GM12878 (cell line): ENCODE data around the gene RIMS3. TPM values are rescaled to one million over a fixed set of nuclear protein-coding genes. Genes with fewer than 3 reads are reported as not detected.

Source experiments
- ATAC-seq: fragments of 200-7000 bp; cut with Tn5 transposase; 3 replicates; pipeline ENCODE4 v1.9.1; 2020; ENCODE audit warnings: mild to moderate bottlenecking, moderate library complexity
- BruUV-seq: library from RNA; stranded (reverse); fragments of 400-500 nt; replicated peaks from 2 replicates; lab custom pipeline; 2021; lab: Mats Ljungman, UMichigan
- CTCF ChIA-PET: fragments of 300-600 bp; sonication (Branson Sonifier 250); formaldehyde crosslinking; extraction: SDS; loops from one replicate; lab custom pipeline; 2021; ENCODE audit warnings: inconsistent platforms; lab: Yijun Ruan, JAX
- POLR2A ChIA-PET: fragments of 350-600 bp; formaldehyde crosslinking; extraction: SDS; loops from one replicate; lab custom pipeline; 2021; ENCODE audit warnings: inconsistent platforms; lab: Charles Lee
- RAD21 ChIA-PET: fragments of 300-600 bp; sonication (Branson Sonifier 250); formaldehyde crosslinking; loops from one replicate; lab custom pipeline; 2023; ENCODE audit warnings: antibody characterized with exemption; ENCODE audit not compliant: unreplicated experiment; lab: Charles Lee
- SMC1A ChIA-PET: fragments of 300-600 bp; sonication (Branson Sonifier 250); formaldehyde crosslinking; loops from one replicate; lab custom pipeline; 2023; ENCODE audit not compliant: unreplicated experiment, uncharacterized antibody; lab: Charles Lee
- DNase-seq: peaks from one replicate; pipeline ENCODE4 v3.0.0-alpha.2; 2011; ENCODE audit warnings: low read depth, low spot score
- FAIRE-seq: peaks from 3 replicates; lab custom pipeline; 2011; peaks lifted over from hg19 to GRCh38; lab: Jason Lieb, UNC
- H2AFZ ChIP-seq: 2 replicates; pipeline ENCODE4 v1.6.0; 2011; ENCODE audit warnings: low read depth, low read length, control low read depth; ENCODE audit not compliant: control insufficient read depth
- H3K27ac ChIP-seq: 2 replicates; pipeline ENCODE4 v1.5.1; 2011; ENCODE audit warnings: control low read depth; ENCODE audit not compliant: control insufficient read depth, insufficient read depth
- H3K27me3 ChIP-seq, 2 experiments: replicated peaks in 1 of 2; 2 replicates each; pipeline versions ENCODE4 v1.6.0 to v1.6.1; 2011; ENCODE audit warnings: low read length in 1 of 2; ENCODE audit not compliant: control insufficient read depth in 2 of 2, insufficient read depth in 2 of 2
- H3K36me3 ChIP-seq, 2 experiments: 2 replicates each; pipeline ENCODE4 v1.5.1; 2011; ENCODE audit warnings: low read length in 1 of 2; ENCODE audit not compliant: control insufficient read depth in 2 of 2, insufficient read depth in 2 of 2
- H3K4me1 ChIP-seq: 2 replicates; pipeline ENCODE4 v1.6.1; 2011; ENCODE audit warnings: mild to moderate bottlenecking, low read length, moderate library complexity, mixed read lengths; ENCODE audit not compliant: control insufficient read depth, insufficient read depth
- H3K4me2 ChIP-seq: 2 replicates; pipeline ENCODE4 v1.6.0; 2011; ENCODE audit warnings: control low read depth; ENCODE audit not compliant: control insufficient read depth, insufficient read depth
- H3K4me3 ChIP-seq: fragments of 200-600 bp; sonication (generic); 2 replicates; pipeline ENCODE4 v1.5.1; 2016
- H3K79me2 ChIP-seq: 2 replicates; pipeline ENCODE4 v1.6.0; 2011; ENCODE audit warnings: low read length; ENCODE audit not compliant: control insufficient read depth, insufficient read depth
- H3K9ac ChIP-seq: 2 replicates; pipeline ENCODE4 v1.8.0; 2011; ENCODE audit warnings: low read length, control low read depth, mixed read lengths; ENCODE audit not compliant: control insufficient read depth, insufficient read depth
- H3K9me3 ChIP-seq: replicated peaks from 3 replicates; pipeline ENCODE4 v1.5.1; 2011; ENCODE audit warnings: mild to moderate bottlenecking, low read length; ENCODE audit not compliant: control insufficient read depth, insufficient read depth
- H4K20me1 ChIP-seq: 2 replicates; pipeline ENCODE4 v1.6.0; 2011; ENCODE audit not compliant: control insufficient read depth, insufficient read depth
- EP300 ChIP-seq, 2 experiments: fragments of 150-350 bp in 1 of 2; IDR thresholded peaks; 2 replicates each; pipeline ENCODE4 v1.6.1; 2011 to 2012; ENCODE audit warnings: low read depth in 2 of 2, low read length in 2 of 2, borderline replicate concordance in 1 of 2, improper control_type of control experiment in 1 of 2, inconsistent platforms in 1 of 2; ENCODE audit not compliant: control insufficient read depth in 1 of 2
- ESRRA ChIP-seq: IDR thresholded peaks from 2 replicates; pipeline ENCODE4 v1.6.1; 2012; ENCODE audit warnings: mild to moderate bottlenecking, low read length, improper control_type of control experiment
- JUNB ChIP-seq: IDR thresholded peaks from 2 replicates; pipeline ENCODE4 v1.6.1; 2016; ENCODE audit warnings: antibody characterized with exemption, mild to moderate bottlenecking
- PML ChIP-seq: IDR thresholded peaks from 2 replicates; pipeline ENCODE4 v1.6.1; 2012; ENCODE audit warnings: low read length, inconsistent platforms
- POLR2A ChIP-seq: IDR thresholded peaks from 2 replicates; pipeline ENCODE4 v1.6.1; 2011; ENCODE audit warnings: low read depth, mild to moderate bottlenecking, low read length
- RUNX3 ChIP-seq: IDR thresholded peaks from 2 replicates; pipeline ENCODE4 v1.6.1; 2012; ENCODE audit warnings: low read length, inconsistent platforms
- SKIL ChIP-seq: fragments of 450-650 bp; IDR thresholded peaks from 2 replicates; pipeline ENCODE4 v1.6.1; 2017; ENCODE audit warnings: mild to moderate bottlenecking, low read depth, inconsistent platforms; ENCODE audit not compliant: poor library complexity, severe bottlenecking
- ZNF384 ChIP-seq: IDR thresholded peaks from 2 replicates; pipeline ENCODE4 v1.6.1; 2012; ENCODE audit warnings: low read depth, mild to moderate bottlenecking, low read length, improper control_type of control experiment, borderline replicate concordance
- WGBS: methylation state at CpG from one replicate; pipeline ENCODE4 v1.1.6; 2016; ENCODE audit warnings: low lambda C conversion rate; ENCODE audit not compliant: insufficient replicate concordance, insufficient coverage; ENCODE audit errors: missing lambda C conversion rate; 5-methylcytosine and 5-hydroxymethylcytosine counted together
- in situ Hi-C: fragments of 300-500 bp; cut with MboI; formaldehyde crosslinking; loops from 9 replicates; pipeline ENCODE4 v1.14.3; 2018; ENCODE audit warnings: mixed read lengths
- intact Hi-C: fragments of 100-400 bp; cut with micrococcal nuclease; formaldehyde crosslinking; loops from one replicate; pipeline ENCODE4 v1.14.2; 2022; ENCODE audit not compliant: unreplicated experiment
- polyA plus RNA-seq, 11 experiments: library from polyadenylated mRNA; depleted of rRNA in 4 of 11; unstranded in 6 of 11; stranded (reverse) in 5 of 11; fragments of >200 nt; fragmentation: Nextera tagmentation in 4 of 11; fragmentation: Illumina TruSeq in 1 of 11; extraction: Ambion mirVana in 4 of 11; extraction: Trizol in 1 of 11; gene quantifications; 1 replicate in 1 of 11; 2 replicates in 10 of 11; pipeline versions ENCODE4 v1.2.1 to v1.2.3, GENCODE V29; 2011 to 2016; ENCODE audit warnings: inconsistent platforms in 2 of 11, missing spikeins in 2 of 11, low read depth in 1 of 11
- total RNA-seq, 4 experiments: library from RNA; depleted of rRNA in 3 of 4; stranded (reverse); fragments of >200 nt in 3 of 4; fragmentation: Illumina TruSeq in 1 of 4; extraction: Trizol in 1 of 4; gene quantifications; 2 replicates each; pipeline versions ENCODE4 v1.2.1 to v1.2.3, GENCODE V29; 2013 to 2021

Gene RIMS3
- total and polyA plus RNA-seq, 10 of the 15 experiments (the other 5 are each of a cell fraction or from before 2014, with no cell fraction given), result 0.02 to 4.7 (median 0.39) TPM

GRCh38 chr1:40696294-40696693 lies 30.8 kb upstream of the RIMS3 start:
- FAIRE-seq (no peak), DNase-seq (no peak), ATAC-seq (no peak)
- BruUV-seq, result no TSS peak
- intact Hi-C loops, result loop anchor here (5.0 kb wide), 1 partner anchor 66 kb away; no protein-coding TSS in a partner anchor
- ChIA-PET POLR2A (interaction anchor here (0.7 to 8.1 kb wide), 2 partner anchors 10 to 230 kb away, joined by 4 to 244 read pairs; no protein-coding TSS in a partner anchor), CTCF (interaction anchor here (1.4 kb wide), 1 partner anchor 26 kb away, joined by 4 read pairs; no protein-coding TSS in a partner anchor), RAD21 (interaction anchor here (1.4 to 6.5 kb wide), 3 partner anchors 13 to 68 kb away, joined by 3 to 89 read pairs (median 3); no protein-coding TSS in a partner anchor), SMC1A (interaction anchor here (8.4 kb wide), 2 partner anchors 13 to 25 kb away, joined by 72 to 115 read pairs; no protein-coding TSS in a partner anchor)
- Histone ChIP-seq H3K27ac (peak overlapping the region; percentile 72), H3K4me1 (peaks cover 61% of the 10 kb centered on the region), H4K20me1 (no peaks in the 10 kb centered on the region), H3K27me3 (no peaks in the 10 kb centered on the region), H3K9me3 (no peaks in the 10 kb centered on the region), H3K4me3 (peak overlapping the region; percentile 42; the same call in 1 of the 2 replicates), H2AFZ (no peak overlapping the region), H3K79me2 (peaks cover 99% of the 10 kb centered on the region), H3K4me2 (peak overlapping the region; percentile 86), H3K36me3 (no peaks in the 10 kb centered on the region; a peak in 1 of 4 replicates), H3K9ac (peak overlapping the region; percentile 57; the same call in 1 of the 2 replicates)
- WGBS, result 82% methylated on average over 4 of the region's 4 CpGs
- in situ Hi-C loops, result no loop called here
- no peak for TF ChIP-seq ESRRA
- TF ChIP-seq RUNX3, result peak; percentile 43; the same call in 1 of the 2 replicates

- POLR2A ChIA-PET, result interaction anchor here (0.7 to 8.1 kb wide), 5 partner anchors 12 to 1125 kb away, joined by 3 to 244 read pairs (median 3); no protein-coding TSS in a partner anchor
- FAIRE-seq, result peak; percentile 54
These were observed 28.9 kb upstream of the RIMS3 start for GRCh38 chr1:40694353-40694874.

More at GRCh38 chr1:40694353-40694874, 28.9 kb upstream of the RIMS3 start:
- ChIA-PET SMC1A (interaction anchor here (0.9 to 8.4 kb wide), 13 partner anchors 8 to 80 kb away, joined by 4 to 115 read pairs (median 8); no protein-coding TSS in a partner anchor), RAD21 (interaction anchor here (0.9 to 6.5 kb wide), 5 partner anchors 8 to 80 kb away, joined by 3 to 89 read pairs (median 10); no protein-coding TSS in a partner anchor), CTCF (interaction anchor here (0.9 to 4.0 kb wide), 12 partner anchors 9 to 156 kb away, joined by 3 to 51 read pairs (median 6); no protein-coding TSS in a partner anchor)
- Histone ChIP-seq H3K4me2 (peak overlapping the region; percentile 86), H4K20me1 (no peaks in the 10 kb centered on the region), H2AFZ (no peak overlapping the region), H3K36me3 (no peaks in the 10 kb centered on the region; a peak in 1 of 4 replicates), H3K27me3 (no peaks in the 10 kb centered on the region), H3K27ac (peak overlapping the region; percentile 63), H3K9ac (peak overlapping the region; percentile 99), H3K9me3 (no peaks in the 10 kb centered on the region), H3K4me1 (peaks cover 52% of the 10 kb centered on the region), H3K79me2 (peaks cover 90% of the 10 kb centered on the region), H3K4me3 (peak overlapping the region; percentile 95)
- intact Hi-C loops, result loop anchor here (5.0 kb wide), 1 partner anchor 58 kb away; no protein-coding TSS in a partner anchor
- no TSS peak for BruUV-seq
- DNase-seq, result no peak
- WGBS, result 0% methylated on average over 2 of the region's 2 CpGs
- in situ Hi-C loops, result no loop called here
- ATAC-seq, result 0 out of 3 replicates have a peak, but pooled peaks have one; percentile 6
- TF ChIP-seq PML, result no peak
- TF ChIP-seq EP300 (IDR thresholded peaks at IDR 0.05; ENCODE audit: borderline replicate concordance in 1 of 2, control insufficient read depth in 1 of 2, low read depth in 2 of 2, low read length in 2 of 2), result 0 out of 4 replicates have a peak, but pooled peaks of 1 of the 2 experiments have one; percentile 11
- peak; percentile 58; the same call in 1 of the 2 replicates for TF ChIP-seq ZNF384
- TF ChIP-seq SKIL, result peak; percentile 44
- no peak for TF ChIP-seq POLR2A
- TF ChIP-seq JUNB, result peak; percentile 66
